GM18498 (cell line): ENCODE results near the gene CDC14A.
"Not testable (repeated sequence)": the region's sequence is repeated elsewhere in the genome, so short reads cannot be mapped to it uniquely, and the experiment has no call there.

ENCODE experiments used
- ATAC-seq: cut with Tn5 transposase; IDR thresholded peaks from one replicate; pipeline ENCODE4 v1.9.1; 2021; ENCODE audit warnings: mild to moderate bottlenecking, moderate library complexity; ENCODE audit not compliant: unreplicated experiment

Gene CDC14A

DNA sequence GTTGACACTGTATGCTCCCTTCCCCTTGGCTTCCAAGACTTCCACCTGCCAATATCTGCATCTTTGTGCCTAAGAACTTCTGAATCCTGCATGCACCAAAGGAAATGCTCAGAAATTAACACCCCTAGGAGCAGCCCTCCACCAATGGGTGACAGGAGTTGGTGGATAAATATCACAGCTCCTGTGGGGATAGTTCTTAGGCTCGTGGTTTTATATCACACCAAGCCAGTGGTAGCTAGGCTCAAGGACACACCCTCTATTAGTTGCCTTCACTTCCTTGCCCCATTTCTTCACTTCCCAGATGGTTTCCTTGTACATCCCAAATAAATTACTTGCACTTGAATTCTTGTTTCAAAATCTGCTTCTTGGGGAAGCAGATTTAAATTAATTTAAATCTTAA lies 16.9 kb upstream of the CDC14A start:
- no peak for ATAC-seq

DNA sequence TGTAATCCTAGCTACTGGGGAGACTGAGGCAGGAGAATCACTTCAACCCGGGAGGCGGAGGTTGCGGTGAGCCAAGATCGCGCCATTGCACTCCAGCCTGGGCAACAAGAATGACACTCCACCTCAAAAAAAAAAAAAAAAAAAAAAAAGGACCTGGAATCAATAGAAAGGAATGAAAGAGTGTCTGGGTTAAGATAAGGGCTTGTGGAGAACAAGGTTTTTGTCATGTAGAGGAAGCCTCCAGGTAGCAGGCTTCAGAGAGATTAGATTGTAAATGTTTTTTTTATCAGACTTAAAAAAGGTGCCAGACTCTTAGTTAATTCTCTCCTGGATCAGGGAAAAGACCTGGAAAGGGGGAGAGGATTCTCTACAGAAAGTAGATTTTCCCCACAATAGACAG lies 14.4 kb upstream of the CDC14A start:
- ATAC-seq: not testable (repeated sequence)

DNA sequence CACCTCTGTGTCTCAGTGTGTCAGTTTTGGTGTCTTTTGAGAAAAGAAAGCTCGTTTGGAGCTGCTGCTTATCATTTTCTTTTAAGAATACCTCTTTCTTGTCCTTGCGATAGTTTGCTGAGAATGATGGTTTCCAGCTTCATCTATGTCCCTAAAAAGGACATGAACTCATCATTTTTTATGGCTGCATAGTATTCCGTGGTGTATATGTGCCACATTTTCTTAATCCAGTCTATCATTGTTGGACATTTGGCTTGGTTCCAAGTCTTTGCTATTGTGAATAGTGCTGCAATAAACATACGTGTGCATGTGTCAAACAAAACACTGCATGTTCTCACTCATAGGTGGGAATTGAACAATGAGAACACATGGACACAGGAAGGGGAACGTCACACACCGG lies 12.6 kb upstream of the CDC14A start:
- ATAC-seq: not testable (repeated sequence)

DNA sequence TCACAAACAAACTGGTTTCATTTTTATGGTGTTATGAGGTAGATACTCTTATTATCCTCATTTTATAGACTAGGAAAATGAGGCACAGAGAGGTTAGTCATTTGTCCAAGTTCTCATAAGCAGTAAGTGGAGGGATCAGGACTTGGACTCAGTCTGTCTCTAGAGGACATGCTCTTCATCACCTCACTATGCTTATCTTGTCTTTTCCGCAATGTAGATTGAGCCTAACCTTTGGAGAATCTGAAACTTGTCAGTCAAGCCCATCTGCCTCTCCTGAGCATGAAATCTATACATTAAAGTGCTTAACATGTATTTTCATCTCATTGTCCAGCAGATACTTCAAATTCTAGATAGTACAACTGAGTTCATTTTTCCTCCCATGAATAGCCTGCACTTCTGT lies 11.8 kb upstream of the CDC14A start:
- no peak for ATAC-seq

DNA sequence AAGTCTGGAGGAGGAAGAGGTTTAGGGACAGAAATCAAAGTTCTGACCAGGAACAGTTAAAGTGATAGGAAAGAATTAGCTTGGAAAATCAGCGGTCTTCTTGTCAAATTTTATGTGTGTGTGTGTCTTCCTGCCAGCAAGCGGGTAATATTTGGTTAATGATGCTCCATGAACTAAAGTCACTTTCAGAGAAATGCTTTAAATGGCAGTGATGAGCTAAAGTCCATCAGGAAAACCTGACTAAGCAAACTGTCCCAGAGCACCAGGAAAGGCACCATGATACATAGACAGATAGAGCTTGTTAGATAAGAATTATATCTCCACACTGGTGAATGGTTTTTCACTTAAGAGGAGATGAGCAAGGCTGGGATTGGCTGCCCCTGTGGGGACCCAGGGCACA lies 10.0 kb upstream of the CDC14A start:
- no peak for ATAC-seq

DNA sequence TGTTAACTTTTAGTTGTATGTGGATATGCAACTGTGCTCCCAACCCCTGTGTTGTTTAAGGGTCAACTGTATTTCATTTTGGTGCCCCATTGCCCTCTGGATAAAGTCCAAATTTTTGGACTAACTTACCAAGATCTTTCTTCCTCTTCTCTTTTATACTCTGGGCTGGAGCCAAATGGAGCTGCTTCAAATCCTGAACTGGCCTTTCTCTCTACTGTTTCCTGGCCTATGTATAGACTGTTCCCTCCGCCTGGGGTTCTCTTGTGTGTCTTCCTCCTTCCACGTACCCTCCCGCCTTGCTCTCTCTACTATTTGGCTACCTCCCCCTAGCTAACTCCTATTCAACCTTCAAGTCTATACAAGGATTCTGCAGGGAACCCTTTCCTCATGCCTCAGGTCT lies 8.4 kb upstream of the CDC14A start:
- no peak for ATAC-seq

DNA sequence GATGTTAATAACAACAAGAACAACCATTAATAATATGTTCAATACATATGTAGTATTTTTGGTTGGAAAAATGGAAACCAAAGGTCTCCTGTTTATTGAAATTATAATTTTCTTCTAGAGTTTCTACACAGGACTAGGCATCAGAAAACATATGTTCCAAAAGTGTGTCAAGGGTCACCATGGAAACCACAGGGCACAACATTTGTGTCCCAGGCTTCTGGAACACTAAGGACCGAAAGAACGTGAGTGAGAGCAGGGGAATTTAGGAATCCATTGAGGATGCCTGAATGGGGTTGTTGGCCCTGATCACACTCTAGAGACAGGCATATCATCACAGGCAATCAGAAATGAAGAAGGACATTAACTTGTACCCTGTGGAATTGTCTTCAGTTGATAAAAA lies 7.5 kb upstream of the CDC14A start:
- no peak for ATAC-seq

DNA sequence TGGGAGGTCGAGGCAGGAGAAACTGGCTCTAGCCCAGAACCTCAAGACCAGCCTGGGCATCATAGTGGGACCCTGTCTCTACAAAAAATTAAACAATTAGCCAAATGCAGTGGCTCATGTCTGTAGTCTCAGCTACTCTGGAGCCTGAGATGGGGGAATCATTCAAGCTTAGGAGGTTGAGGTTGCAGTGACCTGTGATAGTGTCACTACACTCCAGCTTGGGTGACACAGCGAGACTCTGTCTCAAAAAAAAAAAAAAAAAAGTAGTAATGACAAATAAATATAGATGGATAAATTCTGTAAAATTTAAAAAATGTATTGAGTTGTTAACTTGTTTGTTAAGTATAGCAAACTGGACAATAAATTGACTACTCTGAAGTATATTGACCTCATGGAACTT lies 5.9 kb upstream of the CDC14A start:
- ATAC-seq: no peak

DNA sequence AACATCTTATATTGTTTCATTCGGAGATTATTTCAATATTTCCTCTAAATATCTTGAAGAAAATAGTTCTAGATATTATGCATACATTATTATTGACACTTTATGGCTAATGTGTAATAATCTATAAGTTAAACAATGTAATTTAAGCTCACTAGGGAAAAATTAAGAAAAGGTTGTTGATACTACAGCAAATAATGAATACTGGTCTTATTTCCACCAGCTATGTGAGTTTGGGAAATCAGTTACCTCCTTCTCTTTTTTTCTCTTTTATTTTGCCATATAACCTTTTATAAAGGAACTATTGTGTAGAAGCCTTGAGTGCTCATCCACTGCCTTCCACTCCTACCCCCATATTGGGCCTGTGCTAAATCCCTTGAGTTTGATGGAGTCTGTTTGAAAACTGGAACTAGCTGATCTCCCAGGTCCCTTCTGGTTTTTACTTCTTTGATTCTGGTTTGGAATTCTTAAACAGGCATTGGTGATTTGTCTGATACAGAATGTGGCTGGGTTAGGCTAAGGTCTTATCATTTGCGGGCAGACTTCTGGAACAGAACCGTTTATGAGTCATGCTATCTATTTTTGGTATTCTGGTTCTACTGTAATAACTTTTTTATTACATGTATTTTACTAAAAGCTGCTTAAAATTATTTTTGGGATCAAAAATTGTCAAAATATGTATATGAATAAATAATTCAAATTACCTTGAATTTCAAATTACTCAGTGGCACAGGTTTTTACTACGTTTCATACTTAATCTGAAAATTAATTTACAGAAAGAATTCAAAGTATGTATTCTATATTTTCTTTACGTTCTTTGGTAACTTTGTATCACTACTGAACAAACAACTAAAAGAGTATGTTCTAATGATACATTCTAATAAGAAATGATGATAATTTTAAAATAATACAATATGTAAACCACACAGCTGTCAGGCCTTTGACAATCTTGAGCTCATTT lies 5.0 kb upstream of the CDC14A start:
- no peak for ATAC-seq

DNA sequence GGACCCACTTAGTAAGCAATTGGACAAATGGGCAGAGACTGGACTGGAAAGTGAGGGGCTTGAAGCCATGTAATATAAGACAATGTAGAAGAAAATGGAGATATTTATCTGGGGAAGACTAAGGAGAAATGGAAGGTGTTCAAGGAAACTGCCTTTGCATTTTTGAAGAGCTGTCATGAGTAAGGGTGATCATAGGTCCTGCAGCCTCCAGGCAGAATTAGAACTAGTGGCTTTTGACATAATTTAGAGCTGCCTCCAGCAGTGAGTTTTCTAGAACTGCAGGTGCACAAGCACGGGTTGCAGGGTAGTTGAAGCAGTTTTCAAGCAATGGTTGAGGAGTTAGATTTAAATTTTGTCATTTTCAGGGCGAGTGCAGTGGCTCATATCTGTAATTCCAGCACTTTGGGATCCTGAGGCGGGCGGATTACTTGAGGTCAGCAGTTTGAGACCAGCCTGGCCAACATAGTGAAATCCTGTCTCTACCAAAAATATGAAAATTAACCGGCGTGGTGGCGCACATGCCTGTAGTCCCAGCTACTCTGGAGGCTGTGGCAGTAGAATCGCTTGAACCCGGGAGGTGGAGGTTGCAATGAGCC lies 3.7 kb upstream of the CDC14A start:
- ATAC-seq: no peak

DNA sequence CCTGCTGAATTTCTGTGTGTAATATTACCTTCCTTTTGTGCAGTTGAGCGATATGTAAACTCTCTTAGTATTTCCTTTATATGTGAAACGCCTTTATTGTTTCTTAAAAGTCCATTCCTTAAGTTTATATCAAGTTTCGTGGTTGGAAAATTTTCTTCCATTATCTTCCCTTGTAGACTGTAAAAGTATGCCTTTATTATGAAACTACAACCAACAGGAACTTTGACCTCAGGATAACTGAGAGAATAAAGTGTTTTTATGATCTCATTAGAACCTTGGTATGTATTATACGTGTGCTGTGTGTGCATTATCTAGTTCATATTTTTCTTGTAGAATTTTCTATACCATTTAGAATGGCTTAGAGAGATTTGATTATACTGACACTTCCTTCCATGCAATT lies 3.1 kb upstream of the CDC14A start:
- ATAC-seq: no peak

DNA sequence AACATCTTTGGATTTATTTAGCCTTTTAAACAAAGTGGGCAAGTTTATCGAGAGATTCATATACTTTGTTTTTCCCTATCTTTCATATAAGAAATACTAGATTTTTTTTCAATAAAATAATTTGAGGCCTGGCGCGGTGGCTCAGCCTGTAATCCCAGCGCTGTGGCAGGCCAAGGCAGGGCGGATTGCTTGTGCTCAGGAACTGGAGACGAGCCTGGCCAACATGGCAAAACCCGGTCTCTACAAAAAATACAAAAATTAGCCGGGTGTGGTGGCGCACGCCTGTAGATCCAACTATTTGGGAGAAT lies 1.6 kb upstream of the CDC14A start:
- no peak for ATAC-seq

DNA sequence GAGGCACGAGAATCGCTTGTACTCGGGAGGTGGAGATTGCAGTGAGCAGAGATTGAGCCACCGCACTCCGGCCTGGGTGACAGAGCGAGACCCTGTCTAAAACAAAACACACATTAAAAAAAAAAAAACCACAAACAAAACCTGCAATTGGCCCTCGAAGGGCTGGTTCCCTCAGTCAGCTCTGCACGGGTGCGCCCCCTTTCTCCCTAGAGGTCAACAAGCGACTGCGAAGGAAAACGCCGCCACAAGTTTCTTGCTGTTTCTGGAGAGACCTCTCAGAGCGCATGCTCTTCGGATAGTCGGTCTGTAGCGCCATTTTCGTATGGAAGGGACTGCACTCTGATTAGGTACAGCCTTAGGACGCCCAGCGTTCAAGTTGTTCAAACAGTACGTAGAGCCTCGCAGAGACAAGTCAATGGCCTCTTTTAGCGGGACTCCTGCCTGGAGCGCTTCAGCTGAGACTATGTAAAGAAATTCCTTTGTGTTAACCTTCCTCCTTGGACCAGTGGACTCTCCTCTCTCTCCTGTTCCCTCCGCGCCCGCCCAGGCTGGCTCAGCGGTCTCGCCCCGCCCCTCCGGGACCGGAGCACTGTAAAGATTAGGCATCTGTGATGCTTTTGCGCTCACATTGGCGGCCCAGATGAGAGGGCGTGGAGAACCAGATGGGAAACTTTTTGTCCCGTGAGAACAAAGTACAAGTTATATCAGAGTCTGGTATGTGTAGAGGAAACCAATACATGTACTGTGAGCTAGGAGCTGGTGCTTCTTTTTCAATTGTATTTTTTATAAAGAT lies 1.0 kb upstream of the CDC14A start:
- ATAC-seq: peak; percentile 65

DNA sequence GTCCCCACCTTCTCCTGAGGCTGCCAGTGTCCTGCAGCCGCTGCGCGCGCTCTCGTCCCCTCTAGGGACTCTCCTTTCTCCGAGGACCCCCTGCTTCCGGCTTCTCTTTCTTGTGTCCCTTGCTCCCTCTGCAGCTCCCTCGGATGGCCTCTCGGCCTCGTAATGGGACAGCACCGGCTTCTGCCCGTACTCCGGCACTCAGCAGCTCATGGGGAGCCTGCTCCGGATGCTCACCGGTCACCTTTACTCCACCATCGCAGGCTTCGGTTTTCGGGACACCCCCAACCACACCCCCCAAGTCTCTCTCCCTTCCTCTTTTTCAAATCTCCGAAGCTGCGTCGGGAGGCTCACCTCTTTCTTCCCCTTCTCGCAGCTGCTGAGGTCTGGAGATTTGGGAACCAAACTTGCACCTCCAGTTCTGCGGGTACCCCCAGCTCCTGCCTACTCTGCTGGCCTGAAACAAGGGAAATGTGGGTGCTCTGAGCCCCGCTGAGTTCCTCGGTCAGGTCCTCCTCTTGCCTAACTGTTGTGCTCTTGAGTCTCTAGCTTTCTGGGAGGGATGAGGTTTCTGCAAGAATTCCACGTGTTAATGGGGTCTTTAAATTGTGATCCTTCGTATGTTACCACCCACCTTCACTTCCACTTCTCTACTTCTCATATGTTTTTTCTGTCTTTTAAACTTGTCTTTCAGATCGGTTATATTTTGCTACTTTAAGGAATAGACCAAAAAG lies 930 bp downstream of the CDC14A start:
- ATAC-seq: peak; percentile 21

DNA sequence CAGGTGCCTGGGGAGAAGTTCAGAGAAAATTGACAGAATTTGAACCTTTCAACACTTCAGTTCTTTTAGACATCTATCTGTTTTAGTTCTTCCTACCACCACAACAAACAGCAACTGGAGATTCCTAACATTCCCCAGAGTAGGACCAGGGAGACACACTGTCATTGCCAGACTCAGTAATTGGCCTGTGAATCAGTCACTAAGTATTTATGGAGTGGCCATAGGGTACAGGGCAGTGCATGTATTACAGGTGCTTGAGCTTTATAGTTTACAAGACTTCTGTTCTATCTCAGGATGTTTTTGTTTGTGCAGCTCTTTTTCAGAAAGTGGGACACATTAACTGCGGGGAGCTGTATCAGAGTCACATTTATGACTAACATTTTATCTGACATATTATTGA lies 1.7 kb downstream of the CDC14A start:
- ATAC-seq: no peak

DNA sequence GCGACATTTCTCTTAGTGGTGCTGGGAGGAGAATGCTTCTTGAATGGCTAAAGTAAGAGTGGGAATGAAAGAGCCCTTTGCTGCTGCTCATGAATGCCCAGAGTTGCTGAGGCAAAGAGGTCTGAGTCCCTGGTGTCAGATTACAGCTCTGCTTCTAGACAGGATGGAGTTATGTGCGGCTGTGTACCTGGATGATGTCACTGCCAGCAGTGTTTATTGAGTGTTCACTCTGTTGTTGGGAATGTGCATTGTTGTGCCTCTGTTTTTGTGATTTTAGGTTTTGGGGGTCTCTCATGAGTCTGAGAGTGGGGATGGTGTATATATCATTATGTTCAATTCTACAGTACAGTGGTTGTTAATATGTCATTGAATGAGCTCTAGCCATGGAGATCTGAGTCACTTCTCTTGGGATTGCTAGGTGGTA lies 2.7 kb downstream of the CDC14A start:
- ATAC-seq: no peak

DNA sequence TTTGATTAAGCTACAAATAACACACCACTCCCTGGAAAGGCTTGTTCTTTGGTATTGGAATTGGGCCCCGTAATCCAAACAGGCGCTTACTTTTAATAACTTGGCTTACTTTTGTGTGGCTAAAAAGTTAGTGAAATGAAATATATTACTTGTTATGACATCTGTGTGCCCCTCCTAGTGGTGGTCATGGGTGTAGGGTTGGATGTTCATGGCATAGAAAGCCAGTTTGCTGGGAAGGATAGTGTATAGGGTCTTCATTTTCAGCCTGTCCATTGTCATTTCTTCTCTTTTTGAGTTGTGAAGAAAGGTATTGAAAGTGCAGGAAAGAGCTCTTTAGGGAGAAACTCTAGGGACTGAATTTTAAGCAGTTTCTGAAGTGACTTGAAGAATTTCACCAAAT lies 5.9 kb downstream of the CDC14A start:
- no peak for ATAC-seq

DNA sequence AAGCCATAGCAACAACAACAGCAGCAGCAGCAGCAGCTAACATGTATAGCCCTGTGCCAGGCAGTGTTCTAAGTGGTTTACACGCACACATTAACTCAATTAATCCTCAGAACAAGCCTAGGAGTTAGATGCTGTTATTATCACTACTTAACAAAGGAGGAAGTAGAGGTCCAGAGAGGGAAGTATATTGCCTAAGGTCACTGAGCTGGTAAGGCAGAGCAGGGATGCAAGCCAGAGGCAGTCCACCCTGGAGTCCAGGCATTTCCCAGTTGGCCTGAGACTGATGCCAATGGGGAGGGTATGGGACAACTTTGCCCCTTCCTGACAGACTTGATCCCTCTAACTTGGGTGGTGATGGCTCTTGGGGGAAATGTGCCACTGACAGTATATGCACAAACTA lies 6.8 kb downstream of the CDC14A start:
- ATAC-seq: no peak

DNA sequence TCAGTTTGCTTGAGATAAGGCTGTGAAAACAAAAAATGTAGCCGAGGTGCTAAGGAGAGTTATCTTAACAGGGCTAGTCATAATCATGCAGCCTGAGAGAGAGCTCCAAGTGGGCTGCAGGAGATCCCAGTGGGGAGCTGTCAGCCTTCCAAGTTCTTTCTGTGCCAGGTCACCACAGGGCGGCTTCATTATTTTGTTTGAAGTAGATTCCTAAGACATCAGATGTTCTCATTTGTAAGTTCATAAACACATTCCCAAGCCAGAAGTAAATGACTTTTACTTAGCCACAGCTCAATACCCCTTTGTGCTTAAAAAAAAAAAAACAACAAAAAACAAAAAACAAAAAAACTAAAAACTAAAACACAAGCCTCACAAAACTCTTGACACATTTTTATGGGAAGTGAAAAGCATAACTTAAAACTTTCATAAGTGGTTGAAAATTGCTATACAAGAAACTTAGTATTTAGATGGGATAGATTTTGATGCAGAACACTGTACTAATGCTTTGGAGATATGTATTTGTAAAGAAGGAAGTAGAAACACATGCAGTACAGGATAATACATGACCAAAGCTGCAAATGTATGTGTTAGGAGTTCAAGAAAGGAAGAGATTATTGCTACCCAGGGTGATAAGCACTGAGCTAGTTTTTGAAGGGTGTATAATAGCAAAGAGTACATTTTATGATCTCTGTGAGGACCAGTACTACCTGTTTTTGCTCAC lies 8.6 kb downstream of the CDC14A start:
- no peak for ATAC-seq

DNA sequence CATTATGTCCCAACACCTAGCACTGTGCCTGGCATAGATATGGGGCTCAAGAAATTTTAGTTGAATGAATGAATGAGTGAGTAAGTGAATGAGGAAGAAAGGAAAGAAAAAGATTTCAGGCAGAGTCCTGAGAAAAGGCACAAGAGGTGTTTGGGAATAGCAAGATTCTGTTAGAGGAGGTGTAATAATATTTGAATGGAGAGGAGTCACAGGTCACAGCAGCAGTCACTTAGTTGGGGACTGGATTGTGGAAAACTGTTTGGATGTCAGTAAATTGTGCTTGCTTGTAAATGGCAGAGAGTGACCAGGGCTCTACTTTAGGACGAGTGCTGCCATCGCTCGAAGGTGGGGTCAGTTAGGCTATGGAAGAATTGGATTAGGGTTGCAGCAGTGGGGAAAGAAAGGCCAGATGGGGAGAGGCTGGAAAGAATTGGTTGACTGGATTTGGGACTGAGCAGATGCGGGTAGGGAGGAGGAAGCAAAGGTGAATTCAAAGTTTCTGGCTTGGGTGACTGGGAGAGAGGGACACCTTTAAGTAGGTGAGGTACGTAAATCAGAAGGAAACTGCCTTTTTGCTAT lies 9.3 kb downstream of the CDC14A start:
- ATAC-seq: no peak
